Gastrocnemius medialis (tissue), 4 donors: ENCODE measurements around the gene MED26.

ENCODE experiments used
- CTCF ChIP-seq, 5 experiments: fragments of 450-650 bp in 3 of 5; fragments of 200-600 bp in 2 of 5; sonication (generic) in 2 of 5; IDR thresholded peaks in 4 of 5; conservative IDR thresholded peaks in 1 of 5; 1 replicate in 4 of 5; 2 replicates in 1 of 5; pipeline ENCODE4 v1.5.1; 2016 to 2019; ENCODE audit warnings: antibody characterized with exemption in 5 of 5, mild to moderate bottlenecking in 3 of 5, moderate library complexity in 3 of 5
- POLR2A ChIP-seq, 2 donors: fragments of 450-650 bp; IDR thresholded peaks; one replicate each; pipeline ENCODE4 v1.6.1; 2017; ENCODE audit warnings: antibody characterized with exemption in 2 of 2, mild to moderate bottlenecking in 2 of 2, moderate library complexity in 2 of 2

DNA sequence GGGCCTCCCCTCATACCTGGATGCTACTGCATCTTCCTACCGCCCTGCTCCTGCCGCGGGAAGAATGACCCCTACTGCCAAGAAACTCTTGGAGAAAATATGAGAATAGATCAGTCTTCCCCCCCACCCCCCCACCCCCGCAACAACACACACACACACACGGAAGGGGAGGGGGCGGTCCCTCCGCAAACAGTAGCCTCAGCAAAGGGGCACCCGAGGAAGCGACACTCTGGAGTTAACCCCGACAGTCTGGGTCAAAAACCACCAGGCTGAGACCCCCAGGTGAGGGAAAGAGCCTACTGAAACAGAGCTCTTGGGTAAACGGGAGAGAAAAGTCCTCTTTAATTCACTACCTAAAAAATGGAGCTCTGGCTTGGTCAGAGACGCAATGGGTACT lies 1.2 kb downstream of the MED26 start:
- no peak for TF ChIP-seq CTCF (IDR thresholded peaks at IDR 0.05 in 4 of 5, conservative IDR thresholded peaks at IDR 0.05 in 1 of 5)
- TF ChIP-seq POLR2A (IDR thresholded peaks at IDR 0.05) = no peak
